ENCODE results near the gene DKK3. TPM values are rescaled to one million over a fixed set of nuclear protein-coding genes. Genes with fewer than 3 reads are reported as not detected.

Gene DKK3
- total RNA-seq, 6 experiments from 2014 or later: 3.0 to 16.9 (median 5.5) TPM

Other genes starting within 250 kb of the DKK3 start
- 10 to 100 TPM; 25.2 to 38.1 (median 29.6) TPM for gene USP47, start 166.7 kb downstream of the DKK3 start, total RNA-seq
- gene MICAL2, start 102.0 kb upstream of the DKK3 start, total RNA-seq: 10 to 100 TPM; 17.0 to 50.7 (median 35.9) TPM

Measured in right lobe of liver (tissue), 5 donors.